Activated CD8-positive, alpha-beta T cell treated with anti-CD3 and anti-CD28 coated beads for 36 hours (primary cell): ENCODE results near the gene ICAM3. TPM values are rescaled to one million over a fixed set of nuclear protein-coding genes. Genes with fewer than 3 reads are reported as not detected.
A peak's percentile ranks its signal among the peaks of the same experiment; 100 is the strongest.

Experiments
- ATAC-seq: fragments of 200-7000 bp; cut with Tn5 transposase; one replicate; pipeline ENCODE4 v1.10.0; 2021; ENCODE audit warnings: mild to moderate bottlenecking, moderate library complexity
- CTCF ChIA-PET: fragments of 350-600 bp; sonication (Branson Sonifier 250); formaldehyde crosslinking; loops from one replicate; lab custom pipeline; 2021; ENCODE audit warnings: antibody characterized with exemption; lab: Charles Lee
- POLR2A ChIA-PET: fragments of 350-600 bp; sonication (Branson Sonifier 250); formaldehyde crosslinking; loops from one replicate; lab custom pipeline; 2021; ENCODE audit warnings: antibody characterized with exemption; lab: Charles Lee
- DNase-seq: peaks from one replicate; pipeline ENCODE4 v3.0.0-alpha.2; 2020
- H3K27ac Mint-ChIP-seq: one replicate; pipeline ENCODE4 v1.8.0; 2021; ENCODE audit warnings: mild to moderate bottlenecking, mixed read lengths
- H3K27me3 Mint-ChIP-seq: one replicate; pipeline ENCODE4 v1.8.0; 2021; ENCODE audit warnings: mixed read lengths
- H3K36me3 Mint-ChIP-seq: one replicate; pipeline ENCODE4 v1.8.0; 2021; ENCODE audit warnings: low read depth, mixed read lengths
- H3K4me1 Mint-ChIP-seq: one replicate; pipeline ENCODE4 v1.8.0; 2021; ENCODE audit warnings: low read depth, mixed read lengths
- H3K4me3 Mint-ChIP-seq: one replicate; pipeline ENCODE4 v1.8.0; 2021; ENCODE audit warnings: mild to moderate bottlenecking, moderate library complexity, mixed read lengths
- H3K9me3 Mint-ChIP-seq: one replicate; pipeline ENCODE4 v1.8.0; 2021; ENCODE audit warnings: mixed read lengths
- CTCF ChIP-seq: fragments of 200-600 bp; IDR thresholded peaks from one replicate; pipeline ENCODE4 v1.8.0; 2022; ENCODE audit warnings: antibody characterized with exemption, mild to moderate bottlenecking
- intact Hi-C: fragments of 100-400 bp; cut with micrococcal nuclease; formaldehyde crosslinking; loops from one replicate; pipeline ENCODE4 v1.10.0; 2022
- total RNA-seq, 2 experiments: library from RNA; stranded (reverse); gene quantifications; one replicate each; pipeline ENCODE4 v1.2.3, GENCODE V29; 2021

Gene ICAM3
- total RNA-seq, 2 experiments from 2014 or later: 106 to 107 TPM

DNA sequence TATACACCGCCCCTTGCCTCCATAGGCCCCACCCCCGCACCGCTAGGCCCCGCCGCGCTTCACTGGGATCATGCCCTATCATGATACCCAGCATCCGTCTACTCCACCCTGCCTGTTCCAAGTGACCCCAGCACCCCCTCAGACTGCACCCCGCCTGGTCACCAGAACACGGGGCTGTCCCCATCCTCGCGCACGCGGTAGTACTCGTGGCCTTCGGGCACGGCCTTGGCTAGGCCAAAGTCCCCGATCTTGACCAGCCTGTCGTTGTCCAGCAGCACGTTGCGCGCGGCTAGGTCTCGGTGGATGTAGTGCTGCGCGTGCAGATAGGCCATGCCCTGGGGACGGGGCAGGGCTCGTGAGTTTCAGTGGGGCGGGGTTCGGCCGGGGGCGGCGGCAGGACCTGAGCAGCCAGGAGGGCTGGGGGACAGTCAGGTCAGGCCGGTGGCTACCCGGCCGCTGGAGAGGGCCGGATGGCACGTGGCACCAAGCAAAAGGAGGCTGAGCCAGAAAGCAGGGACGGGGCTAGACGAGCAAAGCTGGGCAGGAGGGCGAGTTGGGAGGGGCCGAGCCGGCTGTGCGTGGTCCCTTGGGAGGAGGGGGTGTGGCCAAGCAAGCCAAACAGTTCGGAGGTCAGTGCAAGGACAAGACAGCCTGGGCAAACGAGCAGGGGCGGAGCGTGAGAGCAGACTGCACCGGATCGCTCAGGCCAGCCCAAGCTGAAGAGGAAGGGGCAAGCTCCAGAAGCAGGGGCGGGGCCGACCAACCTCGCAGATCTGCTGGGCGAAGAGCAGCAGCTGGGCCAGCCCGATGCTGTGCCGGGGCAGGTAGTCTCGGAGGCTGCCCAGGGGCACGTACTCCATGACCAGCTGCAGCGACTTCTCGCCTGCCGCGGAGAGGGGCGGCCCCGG lies 13.6 kb upstream of the ICAM3 start:
- ChIA-PET POLR2A (no interaction called here), CTCF (no interaction called here)
- Mint-ChIP-seq H3K4me1 (no peaks in the 10 kb centered on the region), H3K9me3 (no peaks in the 10 kb centered on the region), H3K4me3 (no peak overlapping the region), H3K36me3 (peaks cover 27% of the 10 kb centered on the region), H3K27ac (no peak overlapping the region), H3K27me3 (no peaks in the 10 kb centered on the region)
- intact Hi-C loops: no loop called here
- DNase-seq (no peak), ATAC-seq (peak; percentile 46)
- no peak for TF ChIP-seq CTCF

GRCh38 chr19:10346509-10346908 lies 7.1 kb upstream of the ICAM3 start:
- CTCF ChIA-PET: no interaction called here
- Mint-ChIP-seq H3K4me3 (no peak overlapping the region), H3K4me1 (no peaks in the 10 kb centered on the region)

GRCh38 chr19:10344780-10345179 lies 5.4 kb upstream of the ICAM3 start:
- DNase-seq: no peak
- TF ChIP-seq CTCF: no peak
- Mint-ChIP-seq H3K27ac (no peak overlapping the region), H3K36me3 (peaks cover 1% of the 10 kb centered on the region), H3K4me1 (peaks cover 9% of the 10 kb centered on the region), H3K4me3 (no peak overlapping the region), H3K9me3 (no peaks in the 10 kb centered on the region), H3K27me3 (no peaks in the 10 kb centered on the region)
- intact Hi-C loops: no loop called here
- ChIA-PET POLR2A (interaction anchor here (0.8 to 1.2 kb wide), 2 partner anchors 17 to 28 kb away, joined by 3 to 4 read pairs; no protein-coding TSS in a partner anchor), CTCF (interaction anchor here (0.7 to 2.9 kb wide), 5 partner anchors 11 to 85 kb away, joined by 3 to 14 read pairs (median 4); partner anchors contain the start of gene RAVER1)
- no peak for ATAC-seq

More at GRCh38 chr19:10346509-10346908, 7.1 kb upstream of the ICAM3 start:
- Mint-ChIP-seq H3K27me3 (no peaks in the 10 kb centered on the region), H3K27ac (no peak overlapping the region), H3K36me3 (peaks cover 5% of the 10 kb centered on the region), H3K9me3 (no peaks in the 10 kb centered on the region)
- intact Hi-C loops: no loop called here
- ATAC-seq (no peak), DNase-seq (no peak)
- POLR2A ChIA-PET: interaction anchor here (0.9 to 1.1 kb wide), 2 partner anchors 15 to 28 kb away, joined by 3 to 5 read pairs; no protein-coding TSS in a partner anchor
- TF ChIP-seq CTCF: no peak

- CTCF ChIA-PET: interaction anchor here (2.9 kb wide), 1 partner anchor 45 kb away, joined by 14 read pairs; no protein-coding TSS in a partner anchor
- Mint-ChIP-seq H3K9me3 (no peaks in the 10 kb centered on the region), H3K4me3 (no peak overlapping the region), H3K36me3 (no peaks in the 10 kb centered on the region), H3K27ac (no peak overlapping the region), H3K27me3 (no peaks in the 10 kb centered on the region), H3K4me1 (peaks cover 22% of the 10 kb centered on the region)
- DNase-seq: no peak
- intact Hi-C loops: no loop called here
- ATAC-seq: no peak
- no peak for TF ChIP-seq CTCF
- POLR2A ChIA-PET: interaction anchor here (0.8 to 1.1 kb wide), 4 partner anchors 13 to 47 kb away, joined by 3 to 4 read pairs (median 3); no protein-coding TSS in a partner anchor
Observed at GRCh38 chr19:10343495-10343894, 4.1 kb upstream of the ICAM3 start.
